Measurements from ENCODE around the gene MIOX. TPM values are rescaled to one million over a fixed set of nuclear protein-coding genes. Genes with fewer than 3 reads are reported as not detected.

Gene MIOX
- total and polyA plus RNA-seq, 10 donors = 0.24 to 2.2 (median 0.26) TPM; not detected in 6

- no peaks in the 10 kb centered on the region for H3K9me3 ChIP-seq
- TF ChIP-seq POLR2A (IDR thresholded peaks at IDR 0.05) (no peak), CTCF (IDR thresholded peaks at IDR 0.05 in 8 of 11, conservative IDR thresholded peaks at IDR 0.05 in 3 of 11) (no peak), POLR2AphosphoS5 (IDR thresholded peaks at IDR 0.05) (no peak)
- H3K4me3 ChIP-seq = peak overlapping the region in 7 of 8 donors; percentile 56 to 96 (median 81)
- 91 to 96% (median 93%) methylated on average over 29 to 41 of the region's 41 CpGs for WGBS, 5 donors
- peak; percentile 87 for DNase-seq
- intact Hi-C loops (cut with DNase I; ENCODE audit: low total_unique reads) = no loop called here
- peaks cover 18 to 53% (median 33%) of the 10 kb centered on the region in 6 donors for H3K4me1 ChIP-seq
- H3K36me3 ChIP-seq = peaks cover 0 to 57% (median 37%) of the 10 kb centered on the region in 6 donors
- peak overlapping the region in 2 of 8 donors; percentile 91 to 97 for H3K27ac ChIP-seq
- no peaks in the 10 kb centered on the region for H3K27me3 ChIP-seq (replicated peaks in 1 of 7)
Measured at GRCh38 chr22:50505776-50506610, 19.3 kb downstream of the MIOX start.

DNA sequence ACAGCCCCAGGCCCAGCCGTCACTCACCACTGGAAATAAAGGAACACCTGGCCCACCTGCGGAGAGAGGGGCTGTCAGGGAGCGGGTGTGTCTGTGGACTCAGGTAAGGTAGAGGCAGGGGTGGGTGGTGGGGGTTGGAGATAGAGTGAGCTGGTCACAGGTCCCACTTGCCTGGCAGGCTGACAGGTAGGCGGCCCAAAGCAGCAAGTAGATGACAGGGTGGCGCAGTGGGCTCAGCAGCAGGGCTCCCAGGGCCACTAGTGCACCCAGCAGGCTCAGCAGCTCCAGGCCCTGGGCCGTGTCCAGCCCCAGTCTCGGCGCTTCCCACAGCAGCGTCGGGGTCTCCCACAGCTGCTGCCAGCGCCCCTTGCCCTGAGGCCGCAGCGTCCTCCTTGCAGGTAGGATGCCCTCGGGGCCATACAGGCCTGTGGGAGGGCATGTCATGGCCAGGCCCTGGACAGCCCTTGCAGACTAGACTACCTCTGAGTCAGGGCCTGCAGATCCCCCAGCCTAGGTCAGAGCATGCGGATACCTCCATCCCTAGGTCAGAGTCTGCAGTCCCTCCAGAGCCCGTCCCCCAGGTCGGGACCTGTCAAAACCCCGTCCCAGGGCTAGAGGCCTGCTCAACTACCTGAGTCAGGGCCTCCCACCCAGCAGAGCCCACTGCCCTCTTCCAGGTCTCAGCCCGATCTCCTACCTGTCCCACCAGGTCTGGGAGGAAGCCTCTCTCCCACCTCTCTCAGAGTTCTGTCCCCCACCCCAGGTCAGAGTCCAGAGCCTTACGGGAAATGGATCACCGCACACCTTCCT is 20.2 kb downstream of the MIOX start:
- peak overlapping the region; percentile 56 to 96 (median 83) for H3K4me3 ChIP-seq
- DNase-seq = peak; percentile 91
- H3K27me3 ChIP-seq (replicated peaks in 1 of 7) = no peaks in the 10 kb centered on the region
- intact Hi-C loops (cut with DNase I; ENCODE audit: low total_unique reads) = no loop called here
- H3K9me3 ChIP-seq = no peaks in the 10 kb centered on the region
- 30 to 50% (median 45%) methylated on average over 12 to 21 of the region's 21 CpGs for WGBS, 5 donors
- no peak for TF ChIP-seq POLR2AphosphoS5 (IDR thresholded peaks at IDR 0.05)
- TF ChIP-seq POLR2A (IDR thresholded peaks at IDR 0.05) = no peak
- TF ChIP-seq CTCF (IDR thresholded peaks at IDR 0.05 in 8 of 11, conservative IDR thresholded peaks at IDR 0.05 in 3 of 11) = no peak
- peak overlapping the region; percentile 72 to 97 (median 91) for H3K27ac ChIP-seq
- peaks cover 0 to 60% (median 37%) of the 10 kb centered on the region in 6 donors for H3K36me3 ChIP-seq
- H3K4me1 ChIP-seq = peaks cover 18 to 53% (median 33%) of the 10 kb centered on the region in 6 donors

GRCh38 chr22:50507421-50507990 is 20.8 kb downstream of the MIOX start, which contains the start of gene LMF2:
TSS of gene LMF2 (minus strand) at chr22:50507702. CDS start at chr22:50507675, 27 bp downstream.
- TF ChIP-seq POLR2A (IDR thresholded peaks at IDR 0.05) (peak in 1 of 3 donors; percentile 17), POLR2AphosphoS5 (IDR thresholded peaks at IDR 0.05) (peak; percentile 77 to 85 (median 82)), CTCF (IDR thresholded peaks at IDR 0.05 in 8 of 11, conservative IDR thresholded peaks at IDR 0.05 in 3 of 11) (peak in 3 of 11 experiments; percentile 10 to 19 (median 15))
- intact Hi-C loops (cut with DNase I; ENCODE audit: low total_unique reads) = no loop called here

More at GRCh38 chr22:50507421-50507990, 20.8 kb downstream of the MIOX start, which contains the start of gene LMF2:
- H3K27me3 ChIP-seq (replicated peaks in 1 of 7) = no peaks in the 10 kb centered on the region
- peaks cover 0 to 58% (median 33%) of the 10 kb centered on the region in 6 donors for H3K36me3 ChIP-seq
- H3K27ac ChIP-seq = peak within 1 kb of the TSS; percentile 82 to 97 (median 93)
- WGBS, 5 donors = 0 to 1% (median 1%) methylated on average over 11 to 62 of the region's 62 CpGs
- H3K4me1 ChIP-seq = peaks cover 18 to 54% (median 33%) of the 10 kb centered on the region in 6 donors
- peak within 1 kb of the TSS; percentile 63 to 96 (median 84) for H3K4me3 ChIP-seq
- H3K9me3 ChIP-seq = no peaks in the 10 kb centered on the region
- DNase-seq = peak; percentile 99
